ENCODE data around the gene CENPV.

DNA sequence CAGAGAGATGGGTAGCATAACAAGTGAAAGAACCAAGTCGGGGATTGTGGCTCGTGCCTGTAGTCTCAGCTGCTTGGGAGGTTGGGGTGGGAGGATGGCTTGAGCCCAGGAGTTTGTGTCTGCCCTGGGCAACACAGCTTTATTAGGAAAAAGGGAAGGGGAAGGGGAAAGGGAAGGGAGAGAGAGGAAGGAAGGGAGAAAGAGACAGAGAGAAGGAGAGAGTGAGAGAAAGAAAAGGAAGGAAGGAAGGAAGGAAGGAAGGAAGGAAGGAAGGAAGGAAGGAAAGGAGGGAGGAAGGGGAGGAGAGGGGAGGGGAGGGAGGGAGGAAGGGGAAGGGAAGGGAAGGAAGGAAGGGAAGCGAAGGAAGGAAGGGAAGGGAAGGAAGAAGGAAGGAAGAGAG, 33.3 kb downstream of the CENPV start:
- TF ChIP-seq, protein P1, sequence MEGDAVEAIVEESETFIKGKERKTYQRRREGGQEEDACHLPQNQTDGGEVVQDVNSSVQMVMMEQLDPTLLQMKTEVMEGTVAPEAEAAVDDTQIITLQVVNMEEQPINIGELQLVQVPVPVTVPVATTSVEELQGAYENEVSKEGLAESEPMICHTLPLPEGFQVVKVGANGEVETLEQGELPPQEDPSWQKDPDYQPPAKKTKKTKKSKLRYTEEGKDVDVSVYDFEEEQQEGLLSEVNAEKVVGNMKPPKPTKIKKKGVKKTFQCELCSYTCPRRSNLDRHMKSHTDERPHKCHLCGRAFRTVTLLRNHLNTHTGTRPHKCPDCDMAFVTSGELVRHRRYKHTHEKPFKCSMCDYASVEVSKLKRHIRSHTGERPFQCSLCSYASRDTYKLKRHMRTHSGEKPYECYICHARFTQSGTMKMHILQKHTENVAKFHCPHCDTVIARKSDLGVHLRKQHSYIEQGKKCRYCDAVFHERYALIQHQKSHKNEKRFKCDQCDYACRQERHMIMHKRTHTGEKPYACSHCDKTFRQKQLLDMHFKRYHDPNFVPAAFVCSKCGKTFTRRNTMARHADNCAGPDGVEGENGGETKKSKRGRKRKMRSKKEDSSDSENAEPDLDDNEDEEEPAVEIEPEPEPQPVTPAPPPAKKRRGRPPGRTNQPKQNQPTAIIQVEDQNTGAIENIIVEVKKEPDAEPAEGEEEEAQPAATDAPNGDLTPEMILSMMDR (IDR thresholded peaks at IDR 0.05) = no peak
- TF ChIP-seq POLR2A (IDR thresholded peaks at IDR 0.05) = no peak

Data from uterus (tissue), 2 donors.